HepG2 (cell line): ENCODE measurements around the gene PSRC1. TPM values are rescaled to one million over a fixed set of nuclear protein-coding genes. Genes with fewer than 3 reads are reported as not detected.

ENCODE experiments used
- ATAC-seq: fragments of 200-7000 bp; cut with Tn5 transposase; 3 replicates; pipeline ENCODE4 v1.9.1; 2020; ENCODE audit warnings: mild to moderate bottlenecking, moderate library complexity
- BruUV-seq: library from RNA; stranded (reverse); fragments of 400-500 nt; replicated peaks from 2 replicates; lab custom pipeline; 2021; lab: Mats Ljungman, UMichigan
- CTCF ChIA-PET: fragments of 300-600 bp; formaldehyde crosslinking; extraction: SDS; loops from one replicate; lab custom pipeline; 2021; ENCODE audit warnings: low total read pairs, inconsistent platforms, low intra/inter-chr PET ratio; lab: Yijun Ruan, JAX
- POLR2A ChIA-PET: fragments of 350-600 bp; sonication (Branson Sonifier 250); formaldehyde crosslinking; loops from one replicate; lab custom pipeline; 2020; ENCODE audit warnings: antibody characterized with exemption, inconsistent platforms; lab: Yijun Ruan, JAX
- DNase-seq: peaks from one replicate; pipeline ENCODE4 v3.0.0-alpha.2; 2015; ENCODE audit warnings: low spot score
- FAIRE-seq: peaks from 3 replicates; lab custom pipeline; 2011; peaks lifted over from hg19 to GRCh38; lab: Jason Lieb, UNC
- H2AFZ ChIP-seq: one replicate; pipeline ENCODE4 v1.6.1; 2011; ENCODE audit warnings: low read length, inconsistent platforms
- H3K27ac ChIP-seq: fragments of 300-600 bp; 3 replicates; pipeline ENCODE4 v1.8.0; 2011; ENCODE audit warnings: mixed run types, mild to moderate bottlenecking, mixed read lengths, low read length, inconsistent platforms; ENCODE audit not compliant: insufficient read depth; ENCODE audit errors: extremely low read length
- H3K27me3 ChIP-seq, 2 experiments: fragments of 200-600 bp in 1 of 2; 2 replicates in 1 of 2; 3 replicates in 1 of 2; pipeline versions ENCODE4 v1.6.0 to v1.8.0; 2011; ENCODE audit warnings: low read length in 2 of 2, mild to moderate bottlenecking in 2 of 2, moderate library complexity in 2 of 2, inconsistent platforms in 1 of 2; ENCODE audit not compliant: insufficient read depth in 2 of 2, control insufficient read depth in 1 of 2
- H3K36me3 ChIP-seq, 2 experiments: fragments of 200-600 bp in 1 of 2; replicated peaks in 1 of 2; 2 replicates in 1 of 2; 3 replicates in 1 of 2; pipeline versions ENCODE4 v1.5.1 to v1.8.0; 2011; ENCODE audit warnings: low read length in 2 of 2, inconsistent platforms in 1 of 2; ENCODE audit not compliant: insufficient read depth in 2 of 2, control insufficient read depth in 1 of 2
- H3K4me1 ChIP-seq: 2 replicates; pipeline ENCODE4 v1.5.1; 2012; ENCODE audit warnings: low read length, inconsistent platforms; ENCODE audit not compliant: insufficient read depth
- H3K4me2 ChIP-seq: 2 replicates; pipeline ENCODE4 v1.6.0; 2011; ENCODE audit warnings: low read depth, low read length, inconsistent platforms
- H3K4me3 ChIP-seq, 3 experiments: fragments of 200-600 bp in 1 of 3; sonication (generic), shearing (Covaris generic) in 1 of 3; replicated peaks in 1 of 3; 2 replicates each; pipeline ENCODE4 v1.5.1; 2011 to 2016; ENCODE audit warnings: low read length in 3 of 3, inconsistent platforms in 2 of 3, low read depth in 2 of 3, mild to moderate bottlenecking in 2 of 3, control low read depth in 1 of 3, mixed read lengths in 1 of 3; ENCODE audit not compliant: insufficient read depth in 1 of 3
- H3K79me2 ChIP-seq: one replicate; pipeline ENCODE4 v1.6.1; 2011; ENCODE audit warnings: low read length, inconsistent platforms; ENCODE audit not compliant: insufficient read depth
- H3K9ac ChIP-seq: 2 replicates; pipeline ENCODE4 v1.6.0; 2011; ENCODE audit warnings: mild to moderate bottlenecking, low read depth, low read length, inconsistent platforms; ENCODE audit not compliant: insufficient read depth
- H3K9me3 ChIP-seq: 2 replicates; pipeline ENCODE4 v1.5.1; 2012; ENCODE audit warnings: mild to moderate bottlenecking, low read length
- H4K20me1 ChIP-seq: 2 replicates; pipeline ENCODE4 v1.6.0; 2011; ENCODE audit warnings: inconsistent platforms, mild to moderate bottlenecking, low read length, moderate library complexity; ENCODE audit not compliant: insufficient read depth
- PAX8 ChIP-seq: sonication (generic); formaldehyde crosslinking; IDR thresholded peaks from 2 replicates; pipeline ENCODE4 v1.8.0; 2022; ENCODE audit warnings: mild to moderate bottlenecking, missing genetic modification reagents, borderline replicate concordance
- RFXANK ChIP-seq: IDR thresholded peaks from 2 replicates; pipeline ENCODE4 v1.6.1; 2016
- SP2 ChIP-seq: sonication (generic); formaldehyde crosslinking; IDR thresholded peaks from 2 replicates; pipeline ENCODE4 v1.5.1; 2020; ENCODE audit warnings: mild to moderate bottlenecking, missing genetic modification reagents
- ZFP37 ChIP-seq: sonication (generic); formaldehyde crosslinking; IDR thresholded peaks from 2 replicates; pipeline ENCODE4 v1.4.0; 2020; ENCODE audit warnings: missing genetic modification reagents, borderline replicate concordance
- ZFX ChIP-seq: sonication (generic); formaldehyde crosslinking; IDR thresholded peaks from 2 replicates; pipeline ENCODE4 v1.4.0; 2020; ENCODE audit warnings: mild to moderate bottlenecking, low read depth, missing genetic modification reagents, moderate library complexity
- ZKSCAN1 ChIP-seq: fragments of 150-350 bp; IDR thresholded peaks from 2 replicates; pipeline ENCODE4 v1.6.1; 2014; ENCODE audit warnings: low read length
- ZNF121 ChIP-seq: sonication (generic); formaldehyde crosslinking; IDR thresholded peaks from 2 replicates; pipeline ENCODE4 v1.5.0; 2020; ENCODE audit warnings: mild to moderate bottlenecking, missing genetic modification reagents
- ZNF138 ChIP-seq: sonication (generic); formaldehyde crosslinking; IDR thresholded peaks from 2 replicates; pipeline ENCODE4 v1.5.0; 2020; ENCODE audit warnings: mild to moderate bottlenecking, low read depth, missing genetic modification reagents
- ZNF879 ChIP-seq: sonication (generic); formaldehyde crosslinking; IDR thresholded peaks from 2 replicates; pipeline ENCODE4 v1.8.1; 2023; ENCODE audit warnings: missing genetic modification reagents
- WGBS: methylation state at CpG from one replicate; pipeline ENCODE4 v1.1.6; 2017; ENCODE audit warnings: low lambda C conversion rate; 5-methylcytosine and 5-hydroxymethylcytosine counted together
- in situ Hi-C: cut with HindIII; loops from 2 replicates; pipeline ENCODE4 v1.10.0; 2017; ENCODE audit warnings: low pct_unique_long_range_greater_than_20kb; ENCODE audit not compliant: extremely low pct_ligation_motif_present
- intact Hi-C: fragments of 100-400 bp; cut with micrococcal nuclease; formaldehyde crosslinking; loops from one replicate; pipeline ENCODE4 v1.10.0; 2022; ENCODE audit not compliant: unreplicated experiment
- polyA plus RNA-seq, 8 experiments: library from polyadenylated mRNA; depleted of rRNA in 3 of 8; stranded (reverse) in 7 of 8; unstranded in 1 of 8; fragments of >200 nt; fragmentation: Illumina TruSeq in 4 of 8; extraction: Trizol in 4 of 8; gene quantifications; 2 replicates each; pipeline versions ENCODE4 v1.2.1 to v1.2.3, GENCODE V29; 2011 to 2016; ENCODE audit warnings: low read depth in 4 of 8, missing spikeins in 1 of 8, mixed read lengths in 1 of 8; ENCODE audit not compliant: insufficient read depth in 1 of 8
- total RNA-seq, 5 experiments: library from RNA; depleted of rRNA; stranded (reverse); fragments of >200 nt; fragmentation: Illumina TruSeq; extraction: Trizol; gene quantifications; 2 replicates each; pipeline ENCODE4 v1.2.3, GENCODE V29; 2016; ENCODE audit warnings: low read depth in 1 of 5
- TF ChIP-seq, protein P1 (sequence below): sonication (generic); formaldehyde crosslinking; IDR thresholded peaks from 2 replicates; pipeline ENCODE4 v1.5.0; 2020; ENCODE audit warnings: missing genetic modification reagents
- TF ChIP-seq, protein P2 (sequence below): sonication (generic); formaldehyde crosslinking; IDR thresholded peaks from 2 replicates; pipeline ENCODE4 v1.5.1; 2020; ENCODE audit warnings: missing genetic modification reagents, mild to moderate bottlenecking, borderline replicate concordance
- TF ChIP-seq, protein P3 (sequence below): sonication (generic); formaldehyde crosslinking; IDR thresholded peaks from 2 replicates; pipeline ENCODE4 v1.4.0; 2020; ENCODE audit warnings: mild to moderate bottlenecking, missing genetic modification reagents

PSRC1 gene
- total and polyA plus RNA-seq, 2 of the 13 experiments (the other 11 are each of a cell fraction or from before 2014, with no cell fraction given), result 28.6 to 30.3 TPM

DNA sequence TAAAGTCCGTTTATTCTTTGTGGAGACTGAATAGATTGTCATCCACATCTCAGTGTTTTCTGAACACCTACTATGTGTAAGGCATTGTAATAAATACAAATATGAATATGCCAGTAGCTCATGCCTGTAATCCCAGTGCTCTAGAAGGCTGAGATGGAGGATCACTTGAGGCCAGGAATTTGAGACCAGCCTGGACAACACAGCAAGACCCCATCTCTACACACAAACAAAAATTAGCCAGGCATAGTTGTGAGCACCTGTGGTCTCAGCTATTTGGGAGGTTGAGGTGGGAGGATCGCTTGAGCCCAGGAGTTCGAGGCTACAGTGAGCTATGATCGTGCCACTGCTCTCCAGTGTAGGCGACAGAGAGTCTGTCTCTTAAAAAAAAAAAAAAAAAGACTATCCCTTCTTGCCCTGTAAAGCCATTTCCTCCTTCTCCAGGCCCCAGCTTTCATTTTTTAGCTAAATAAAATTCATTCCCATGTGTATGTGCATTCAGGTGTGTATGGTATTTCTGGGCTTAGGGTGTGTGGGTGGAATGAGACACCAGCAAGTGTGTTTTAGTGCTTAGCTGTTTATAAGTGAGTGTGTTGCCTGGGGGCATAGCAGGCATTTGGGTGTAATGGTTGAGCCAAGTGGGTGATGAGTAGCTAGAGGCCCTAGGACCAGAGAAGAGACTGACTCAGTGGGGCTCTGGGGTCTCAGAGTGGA lies 25.8 kb downstream of the PSRC1 start:
- in situ Hi-C loops, result no loop called here
- no peak overlapping the region for H3K4me2 ChIP-seq
- POLR2A ChIA-PET, result no interaction called here

DNA sequence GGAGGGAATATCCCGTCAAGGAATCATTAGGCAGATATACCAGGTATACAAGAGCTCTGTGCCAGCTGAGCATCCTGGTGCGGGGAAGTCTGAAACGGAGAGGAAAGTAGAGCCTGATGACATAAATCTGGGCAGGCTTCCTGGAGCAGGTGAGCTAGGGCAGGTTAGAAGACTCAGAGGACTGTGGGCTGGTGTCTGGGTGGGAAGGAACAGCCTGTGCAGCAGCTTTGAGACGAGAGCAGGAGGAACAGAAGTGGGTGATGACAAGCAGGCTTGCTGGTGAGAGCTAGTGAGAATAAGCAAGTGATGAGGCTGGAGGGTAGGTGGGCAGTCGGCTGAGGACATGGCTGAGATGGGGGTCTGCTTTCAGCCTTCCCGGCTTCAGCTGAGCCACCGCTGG lies 26.9 kb downstream of the PSRC1 start:
- Histone ChIP-seq H3K27me3 (no peaks in the 10 kb centered on the region), H4K20me1 (no peaks in the 10 kb centered on the region), H3K4me1 (peaks cover 35% of the 10 kb centered on the region), H3K9me3 (no peaks in the 10 kb centered on the region), H2AFZ (no peak overlapping the region), H3K79me2 (no peaks in the 10 kb centered on the region), H3K27ac (no peak overlapping the region), H3K4me3 (no peak overlapping the region), H3K36me3 (peaks cover 0 to 10% of the 10 kb centered on the region in 2 experiments; a peak in 1 of 5 replicates), H3K9ac (no peak overlapping the region), H3K4me2 (no peak overlapping the region)
- TF ChIP-seq, protein P1, sequence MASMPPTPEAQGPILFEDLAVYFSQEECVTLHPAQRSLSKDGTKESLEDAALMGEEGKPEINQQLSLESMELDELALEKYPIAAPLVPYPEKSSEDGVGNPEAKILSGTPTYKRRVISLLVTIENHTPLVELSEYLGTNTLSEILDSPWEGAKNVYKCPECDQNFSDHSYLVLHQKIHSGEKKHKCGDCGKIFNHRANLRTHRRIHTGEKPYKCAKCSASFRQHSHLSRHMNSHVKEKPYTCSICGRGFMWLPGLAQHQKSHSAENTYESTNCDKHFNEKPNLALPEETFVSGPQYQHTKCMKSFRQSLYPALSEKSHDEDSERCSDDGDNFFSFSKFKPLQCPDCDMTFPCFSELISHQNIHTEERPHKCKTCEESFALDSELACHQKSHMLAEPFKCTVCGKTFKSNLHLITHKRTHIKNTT (CRISPR knock-in tag), result no peak
- TF ChIP-seq ZFX (CRISPR knock-in tag), result no peak
- TF ChIP-seq ZNF138, result no peak
- TF ChIP-seq, protein P2, sequence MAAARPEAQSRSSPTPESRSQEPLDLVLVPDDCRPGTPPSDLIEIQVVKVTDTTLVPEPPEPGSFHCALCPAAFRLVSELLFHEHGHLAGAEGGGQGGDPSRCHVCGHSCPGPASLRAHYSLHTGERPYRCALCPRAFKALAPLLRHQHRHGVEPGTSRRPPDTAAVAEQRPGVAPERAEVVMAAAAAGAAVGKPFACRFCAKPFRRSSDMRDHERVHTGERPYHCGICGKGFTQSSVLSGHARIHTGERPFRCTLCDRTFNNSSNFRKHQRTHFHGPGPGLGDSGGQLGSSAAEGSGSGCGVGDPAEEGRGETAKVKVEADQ (CRISPR knock-in tag), result no peak
- TF ChIP-seq PAX8 (CRISPR knock-in tag), result no peak
- no peak for TF ChIP-seq RFXANK (CRISPR knock-in tag)
- TF ChIP-seq, protein P3, sequence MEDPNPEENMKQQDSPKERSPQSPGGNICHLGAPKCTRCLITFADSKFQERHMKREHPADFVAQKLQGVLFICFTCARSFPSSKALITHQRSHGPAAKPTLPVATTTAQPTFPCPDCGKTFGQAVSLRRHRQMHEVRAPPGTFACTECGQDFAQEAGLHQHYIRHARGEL (CRISPR knock-in tag), result no peak
- no peak for TF ChIP-seq ZNF879 (CRISPR knock-in tag)
- TF ChIP-seq SP2 (CRISPR knock-in tag), result no peak
- WGBS, result 83% methylated on average over 7 of the region's 7 CpGs
- DNase-seq (no peak), FAIRE-seq (no peak), ATAC-seq (no peak)
- in situ Hi-C loops, result no loop called here
- no TSS peak for BruUV-seq
- intact Hi-C loops, result no loop called here
- POLR2A ChIA-PET, result interaction anchor here (1.3 to 1.5 kb wide), 2 partner anchors 43 to 142 kb away, joined by 4 read pairs; partner anchors contain the start of gene SORT1
- CTCF ChIA-PET, result no interaction called here

More for the DNA sequence above, 25.8 kb downstream of the PSRC1 start:
- no peak for ATAC-seq
- H3K79me2 ChIP-seq, result no peaks in the 10 kb centered on the region
- H3K36me3 ChIP-seq, result peaks cover 0 to 10% of the 10 kb centered on the region in 2 experiments; a peak in 1 of 5 replicates
- H3K27me3 ChIP-seq, result no peaks in the 10 kb centered on the region
- TF ChIP-seq ZFP37 (CRISPR knock-in tag), result no peak
- TF ChIP-seq ZKSCAN1, result peak; percentile 19; the same call in 1 of the 2 replicates
- 0 out of 2 replicates have a peak, but pooled peaks have one; percentile 27 for TF ChIP-seq ZNF121 (CRISPR knock-in tag)
- no TSS peak for BruUV-seq
- no peak overlapping the region for H3K9ac ChIP-seq
- intact Hi-C loops, result no loop called here
- DNase-seq, result no peak
- no peak overlapping the region for H2AFZ ChIP-seq
- FAIRE-seq, result no peak
- H4K20me1 ChIP-seq, result no peaks in the 10 kb centered on the region
- WGBS, result 90% methylated on average over 5 of the region's 5 CpGs
- no peaks in the 10 kb centered on the region for H3K9me3 ChIP-seq
- CTCF ChIA-PET, result no interaction called here
- peaks cover 35% of the 10 kb centered on the region for H3K4me1 ChIP-seq
- H3K27ac ChIP-seq, result no peak overlapping the region
- H3K4me3 ChIP-seq, result no peak overlapping the region
